LNCaP clone FGC (cell line): Measurements from ENCODE around the gene PRRT4.

Experiments used
- DNase-seq: peaks from one replicate; pipeline ENCODE4 v3.0.0-alpha.2; 2011; ENCODE audit warnings: low read depth
- H3K4me3 ChIP-seq: 2 replicates; pipeline ENCODE4 v1.5.1; 2011; ENCODE audit warnings: mild to moderate bottlenecking, low read depth, low read length, control low read depth
- TF ChIP-seq, protein P1 (sequence below): IDR thresholded peaks from 2 replicates; pipeline ENCODE4 v1.5.1; 2012; ENCODE audit warnings: mild to moderate bottlenecking; ENCODE audit not compliant: control insufficient read depth, insufficient read depth; ENCODE audit errors: extremely low read depth

PRRT4 gene

DNA sequence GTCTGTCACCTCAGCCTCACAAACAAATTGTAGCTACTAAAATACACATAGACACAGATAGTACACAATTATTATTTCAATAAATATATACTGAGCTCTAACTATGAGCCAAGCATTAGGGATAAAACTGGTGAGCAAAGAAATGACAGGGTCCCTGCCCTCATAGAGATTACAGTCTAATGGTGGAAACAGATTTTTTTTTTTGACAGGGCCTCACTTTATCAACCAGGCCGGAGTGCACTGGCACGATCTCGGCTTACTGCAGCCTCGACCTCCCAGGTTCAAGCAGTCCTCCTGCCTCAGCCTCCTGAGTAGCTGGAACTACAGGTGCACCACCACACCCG lies 17.1 kb downstream of the PRRT4 start:
- no peak overlapping the region for H3K4me3 ChIP-seq

DNA sequence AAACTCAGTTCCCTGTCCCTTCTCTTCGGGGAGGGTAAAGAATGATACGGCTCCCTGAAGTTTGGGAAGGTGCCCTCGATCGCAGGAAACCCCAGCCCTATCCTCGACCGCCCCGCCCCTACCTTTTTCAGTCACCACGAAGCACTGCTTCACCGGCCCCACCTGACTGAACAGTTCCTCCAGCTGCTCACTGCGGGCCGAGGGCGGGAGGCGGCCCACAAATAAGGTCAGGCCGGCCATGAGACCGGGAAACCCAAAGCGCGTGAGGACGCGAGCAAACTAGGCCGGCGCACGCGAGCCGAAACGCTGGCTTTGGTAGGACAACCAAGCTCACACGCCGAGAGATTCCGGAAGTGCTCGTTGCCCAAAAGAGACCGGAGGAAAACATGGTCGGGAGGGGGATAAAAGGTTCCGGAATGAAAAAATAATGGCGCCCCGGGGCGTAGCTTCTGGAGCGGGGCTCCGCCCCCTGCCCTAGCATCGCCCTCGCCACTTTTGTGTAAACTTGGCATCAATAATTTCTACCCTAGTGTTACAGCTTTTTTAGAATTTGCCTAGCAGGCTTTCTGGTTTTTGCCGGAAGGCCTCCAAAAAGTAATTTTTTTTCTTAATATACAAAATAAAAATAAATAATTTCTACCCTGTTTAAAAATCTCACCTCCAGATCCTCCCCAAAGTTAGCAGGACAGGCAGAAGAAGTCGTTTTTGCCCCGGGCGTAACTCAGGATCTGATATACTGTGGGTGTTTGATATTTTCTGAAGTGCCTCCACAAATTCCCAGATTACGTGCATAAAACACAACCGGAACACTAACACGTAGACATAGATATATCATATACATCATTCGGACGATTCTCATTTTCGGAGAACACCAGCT lies 17.7 kb downstream of the PRRT4 start, which contains the start of gene RBM28:
RBM28 (minus strand) TSS at position 355 of the 877 bp plus-strand sequence; CDS start at position 240, 115 bp downstream.
- DNase-seq = peak; percentile 86
- H3K4me3 ChIP-seq = peak within 1 kb of the TSS; percentile 92
- TF ChIP-seq, protein P1, sequence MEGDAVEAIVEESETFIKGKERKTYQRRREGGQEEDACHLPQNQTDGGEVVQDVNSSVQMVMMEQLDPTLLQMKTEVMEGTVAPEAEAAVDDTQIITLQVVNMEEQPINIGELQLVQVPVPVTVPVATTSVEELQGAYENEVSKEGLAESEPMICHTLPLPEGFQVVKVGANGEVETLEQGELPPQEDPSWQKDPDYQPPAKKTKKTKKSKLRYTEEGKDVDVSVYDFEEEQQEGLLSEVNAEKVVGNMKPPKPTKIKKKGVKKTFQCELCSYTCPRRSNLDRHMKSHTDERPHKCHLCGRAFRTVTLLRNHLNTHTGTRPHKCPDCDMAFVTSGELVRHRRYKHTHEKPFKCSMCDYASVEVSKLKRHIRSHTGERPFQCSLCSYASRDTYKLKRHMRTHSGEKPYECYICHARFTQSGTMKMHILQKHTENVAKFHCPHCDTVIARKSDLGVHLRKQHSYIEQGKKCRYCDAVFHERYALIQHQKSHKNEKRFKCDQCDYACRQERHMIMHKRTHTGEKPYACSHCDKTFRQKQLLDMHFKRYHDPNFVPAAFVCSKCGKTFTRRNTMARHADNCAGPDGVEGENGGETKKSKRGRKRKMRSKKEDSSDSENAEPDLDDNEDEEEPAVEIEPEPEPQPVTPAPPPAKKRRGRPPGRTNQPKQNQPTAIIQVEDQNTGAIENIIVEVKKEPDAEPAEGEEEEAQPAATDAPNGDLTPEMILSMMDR = no peak

More for the DNA sequence above, 17.1 kb downstream of the PRRT4 start:
- TF ChIP-seq, protein P1 = no peak
- DNase-seq = no peak

DNA sequence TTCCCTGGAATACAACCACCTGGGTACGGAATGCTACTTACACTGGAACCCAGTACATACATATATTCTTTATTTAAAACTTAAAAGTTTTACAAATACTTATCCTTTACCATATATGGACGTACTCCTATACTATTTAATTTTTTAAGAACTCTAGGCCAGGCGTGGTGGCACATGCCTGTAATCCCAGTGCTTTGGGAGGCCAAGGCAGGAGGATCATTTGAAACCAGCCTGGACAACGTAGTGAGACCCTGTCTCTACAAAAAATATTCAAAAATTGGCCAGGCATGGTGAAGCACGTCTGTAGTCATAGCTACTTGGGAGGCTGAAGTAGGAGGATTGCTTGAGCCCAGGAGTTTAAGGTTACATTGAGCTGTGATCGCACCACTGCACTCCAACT lies 19.8 kb downstream of the PRRT4 start:
- TF ChIP-seq, protein P1 = no peak
- DNase-seq = no peak
- peak overlapping the region; percentile 92; the same call in 1 of the 2 replicates for H3K4me3 ChIP-seq

DNA sequence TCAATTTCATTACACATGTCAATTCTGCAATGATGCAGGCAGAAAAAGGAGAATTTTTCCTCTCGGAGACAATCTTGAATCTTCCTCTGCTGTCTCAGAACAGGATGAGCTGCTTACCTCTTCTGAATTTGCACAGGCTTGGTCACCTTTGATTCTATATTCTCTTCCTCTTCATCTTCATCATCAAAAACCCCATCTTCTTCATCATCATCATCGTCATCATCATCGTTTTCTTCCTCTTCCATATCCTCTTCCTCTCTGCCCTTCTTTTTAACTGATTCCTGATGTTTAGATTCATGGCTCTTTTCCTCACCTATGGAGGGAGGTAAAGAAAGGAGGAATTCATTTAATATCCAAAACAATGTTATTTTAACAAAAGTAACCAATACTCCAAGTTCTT lies 25.8 kb downstream of the PRRT4 start:
- no peak for DNase-seq
- TF ChIP-seq, protein P1 = no peak
- H3K4me3 ChIP-seq = no peak overlapping the region

DNA sequence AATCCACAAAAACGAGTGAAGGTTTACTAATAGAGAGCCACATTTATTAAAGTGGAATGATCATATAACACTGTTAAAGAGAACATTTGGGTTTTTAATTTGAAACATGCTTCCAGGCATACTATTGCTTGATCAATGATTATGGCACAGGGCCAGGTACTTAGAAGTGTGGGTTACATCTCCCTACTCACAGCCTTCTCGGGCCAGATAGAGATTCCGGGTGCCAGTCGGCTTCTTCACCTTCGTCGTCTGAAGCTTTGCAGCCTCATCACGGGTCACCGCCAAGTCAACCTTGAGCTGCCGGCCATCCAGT lies 37.2 kb downstream of the PRRT4 start:
- no peak for DNase-seq
- TF ChIP-seq, protein P1 = no peak
- H3K4me3 ChIP-seq = no peak overlapping the region

DNA sequence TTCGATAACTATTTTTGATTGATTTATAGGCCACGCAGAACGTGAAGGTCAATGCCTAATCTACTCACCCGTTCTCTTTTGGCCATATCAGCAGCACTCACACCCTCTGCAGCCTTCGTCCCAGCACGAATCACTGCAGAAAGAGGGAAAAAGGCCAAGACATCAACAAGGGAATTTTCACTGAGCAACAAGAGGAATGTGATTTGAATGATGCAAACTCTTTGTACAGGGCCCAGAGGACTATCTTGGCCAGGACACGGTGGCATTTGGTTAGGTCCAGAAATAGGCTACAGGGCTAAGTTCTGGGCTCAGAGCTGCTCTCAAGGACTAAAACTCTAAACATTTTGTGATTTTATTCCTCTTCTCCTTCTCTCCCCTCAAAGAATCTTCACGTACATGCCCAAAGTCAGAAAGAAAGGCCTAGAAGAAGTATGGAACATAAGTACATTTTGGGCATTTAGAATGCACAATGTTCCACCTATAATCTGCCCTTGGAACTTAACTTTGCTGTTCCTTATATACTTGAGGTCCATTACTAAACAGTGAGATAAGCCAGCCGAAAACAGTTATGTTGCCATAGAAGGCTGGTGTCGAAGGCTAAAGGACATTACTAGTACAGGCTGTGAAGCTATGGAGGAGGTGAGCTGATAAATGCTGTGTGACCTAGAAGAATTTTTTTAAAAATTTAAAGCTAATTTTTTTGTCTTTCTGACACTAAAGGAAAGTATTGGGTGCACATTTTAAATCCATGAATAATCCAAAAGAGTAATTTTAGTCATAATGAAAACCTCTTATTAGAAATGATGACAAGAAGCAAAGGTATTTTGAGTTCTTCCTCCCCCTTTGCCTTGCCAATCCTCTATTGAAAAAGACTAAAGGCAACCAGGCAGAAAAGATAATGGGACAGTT lies 37.8 kb downstream of the PRRT4 start:
- H3K4me3 ChIP-seq = no peak overlapping the region
- TF ChIP-seq, protein P1 = no peak
- no peak for DNase-seq
